RWPE1 (cell line): ENCODE data around the gene KDM4B.

Source experiments
- CTCF ChIA-PET: fragments of 350-600 bp; sonication (Branson Sonifier 250); formaldehyde crosslinking; extraction: SDS; loops from one replicate; lab custom pipeline; 2021; lab: Yijun Ruan, JAX
- POLR2A ChIA-PET: fragments of 400-600 bp; formaldehyde crosslinking; extraction: SDS; loops from one replicate; lab custom pipeline; 2020; ENCODE audit warnings: antibody characterized with exemption; ENCODE audit not compliant: low non-redundant PET; lab: Yijun Ruan, JAX
- DNase-seq: peaks from one replicate; pipeline ENCODE4 v3.0.0; 2012; ENCODE audit warnings: low spot score
- H3K27ac ChIP-seq: fragments of 450-650 bp; 2 replicates; pipeline ENCODE4 v1.5.1; 2017
- TF ChIP-seq, protein P1 (sequence below): fragments of 450-650 bp; conservative IDR thresholded peaks from 2 replicates; pipeline ENCODE4 v1.5.1; 2017; ENCODE audit warnings: low read depth, mild to moderate bottlenecking

Gene KDM4B

DNA sequence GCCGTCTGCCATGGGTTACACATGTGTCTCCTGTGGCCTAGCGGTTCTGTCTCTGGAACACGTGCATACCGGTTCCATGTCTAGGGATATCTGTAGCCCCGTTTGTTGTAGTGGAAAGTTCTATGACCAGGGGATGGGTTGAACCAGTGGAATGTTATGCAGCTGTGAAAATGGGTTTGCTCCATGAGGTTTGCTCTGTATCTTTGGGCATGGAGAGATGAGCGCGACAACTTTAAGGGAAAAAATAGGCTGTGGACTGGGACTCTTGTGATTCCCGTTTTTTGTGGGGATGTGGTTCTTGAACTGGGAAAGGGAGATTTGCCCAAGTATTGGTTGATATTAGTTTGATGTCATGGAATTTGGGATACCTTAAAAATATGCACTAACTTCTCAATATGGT lies 120.4 kb downstream of the KDM4B start:
- CTCF ChIA-PET, result interaction anchor here (1.2 kb wide), 1 partner anchor 41 kb away, joined by 4 read pairs; no protein-coding TSS in a partner anchor
- H3K27ac ChIP-seq, result no peak overlapping the region
- POLR2A ChIA-PET, result no interaction called here
- DNase-seq, result no peak
- TF ChIP-seq, protein P1, sequence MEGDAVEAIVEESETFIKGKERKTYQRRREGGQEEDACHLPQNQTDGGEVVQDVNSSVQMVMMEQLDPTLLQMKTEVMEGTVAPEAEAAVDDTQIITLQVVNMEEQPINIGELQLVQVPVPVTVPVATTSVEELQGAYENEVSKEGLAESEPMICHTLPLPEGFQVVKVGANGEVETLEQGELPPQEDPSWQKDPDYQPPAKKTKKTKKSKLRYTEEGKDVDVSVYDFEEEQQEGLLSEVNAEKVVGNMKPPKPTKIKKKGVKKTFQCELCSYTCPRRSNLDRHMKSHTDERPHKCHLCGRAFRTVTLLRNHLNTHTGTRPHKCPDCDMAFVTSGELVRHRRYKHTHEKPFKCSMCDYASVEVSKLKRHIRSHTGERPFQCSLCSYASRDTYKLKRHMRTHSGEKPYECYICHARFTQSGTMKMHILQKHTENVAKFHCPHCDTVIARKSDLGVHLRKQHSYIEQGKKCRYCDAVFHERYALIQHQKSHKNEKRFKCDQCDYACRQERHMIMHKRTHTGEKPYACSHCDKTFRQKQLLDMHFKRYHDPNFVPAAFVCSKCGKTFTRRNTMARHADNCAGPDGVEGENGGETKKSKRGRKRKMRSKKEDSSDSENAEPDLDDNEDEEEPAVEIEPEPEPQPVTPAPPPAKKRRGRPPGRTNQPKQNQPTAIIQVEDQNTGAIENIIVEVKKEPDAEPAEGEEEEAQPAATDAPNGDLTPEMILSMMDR, result no peak

DNA sequence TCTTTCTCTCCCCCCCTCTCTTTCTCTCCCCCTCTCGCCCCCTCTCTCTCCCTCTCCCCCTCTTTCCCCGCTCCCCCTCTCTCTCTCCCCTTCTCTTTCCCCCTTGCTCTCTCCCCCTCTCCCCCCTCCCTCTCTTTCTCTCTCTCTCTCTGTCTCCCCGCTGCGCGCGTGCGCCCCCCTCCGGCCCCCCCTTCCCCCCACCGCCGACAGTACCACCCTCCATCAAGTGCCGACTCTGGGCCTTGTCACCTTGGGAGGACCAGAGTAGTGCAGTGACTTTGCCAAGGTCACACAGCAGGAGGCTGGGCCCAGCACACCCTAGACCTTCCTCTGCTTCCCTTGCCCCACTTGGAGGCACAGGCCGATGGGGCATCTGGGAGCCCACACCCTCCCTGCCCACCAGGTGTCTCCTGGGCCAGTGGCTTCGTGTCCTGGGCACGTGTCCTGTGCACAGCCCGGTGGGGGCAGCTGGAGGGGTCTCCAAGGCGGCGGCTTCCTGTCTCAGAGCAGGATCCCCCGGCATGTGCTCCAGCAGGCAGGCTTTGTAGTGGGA lies 121.6 kb downstream of the KDM4B start:
- CTCF ChIA-PET, result interaction anchor here (0.6 kb wide), 1 partner anchor 236 kb away, joined by 3 read pairs; no protein-coding TSS in a partner anchor
- TF ChIP-seq, protein P1, result no peak
- 0 out of 2 replicates have a peak overlapping the region, but pooled peaks have one; percentile 12 for H3K27ac ChIP-seq
- DNase-seq, result no peak
- POLR2A ChIA-PET, result no interaction called here

- POLR2A ChIA-PET, result no interaction called here
- TF ChIP-seq, protein P1, result no peak
- peak overlapping the region; percentile 12; the same call in 1 of the 2 replicates for H3K27ac ChIP-seq
- no peak for DNase-seq
- CTCF ChIA-PET, result interaction anchor here (0.6 kb wide), 1 partner anchor 235 kb away, joined by 3 read pairs; no protein-coding TSS in a partner anchor
Observed at GRCh38 chr19:5091018-5091683, 122.2 kb downstream of the KDM4B start.

DNA sequence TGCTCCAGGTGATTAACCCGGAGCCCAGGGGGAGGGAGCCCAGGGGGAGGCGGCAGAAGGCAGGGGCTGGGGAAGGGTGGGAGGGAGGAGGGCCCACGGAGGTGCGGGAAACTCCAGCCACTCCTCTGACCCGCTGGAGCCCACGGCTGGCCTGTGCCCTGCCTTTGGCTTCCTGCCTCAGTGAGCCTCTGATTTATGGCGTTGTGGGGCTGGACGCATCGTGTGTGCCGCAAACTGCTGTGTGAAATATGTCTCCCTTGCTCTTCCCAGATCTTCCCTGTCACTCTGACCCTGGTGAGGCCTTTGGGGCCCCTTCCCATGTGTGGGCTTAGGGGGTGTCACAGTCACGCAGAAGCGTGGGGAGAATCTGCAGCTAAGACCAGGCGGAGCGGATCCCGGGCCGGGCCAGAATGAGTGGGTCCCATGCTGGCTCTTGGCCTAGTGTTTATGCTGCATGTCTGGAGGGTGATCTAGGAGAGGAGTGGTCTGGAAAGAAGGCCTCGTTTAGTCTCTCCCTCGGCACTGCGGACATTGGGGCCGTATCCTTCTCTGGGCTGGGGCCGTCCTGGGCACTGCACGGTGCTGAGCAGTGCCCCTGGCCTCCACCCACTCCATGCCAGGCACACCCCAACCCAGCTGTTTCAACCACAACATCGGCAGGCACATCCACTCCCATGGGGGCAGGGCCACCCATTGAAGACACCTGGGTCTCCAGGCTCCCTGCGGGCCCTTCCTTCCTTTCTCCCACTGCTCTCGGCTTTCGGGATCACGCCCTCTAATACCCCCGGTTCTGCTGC lies 123.0 kb downstream of the KDM4B start:
- ChIA-PET POLR2A (no interaction called here), CTCF (no interaction called here)
- no peak for DNase-seq
- peak overlapping the region; percentile 12; the same call in 1 of the 2 replicates for H3K27ac ChIP-seq
- TF ChIP-seq, protein P1, result no peak

DNA sequence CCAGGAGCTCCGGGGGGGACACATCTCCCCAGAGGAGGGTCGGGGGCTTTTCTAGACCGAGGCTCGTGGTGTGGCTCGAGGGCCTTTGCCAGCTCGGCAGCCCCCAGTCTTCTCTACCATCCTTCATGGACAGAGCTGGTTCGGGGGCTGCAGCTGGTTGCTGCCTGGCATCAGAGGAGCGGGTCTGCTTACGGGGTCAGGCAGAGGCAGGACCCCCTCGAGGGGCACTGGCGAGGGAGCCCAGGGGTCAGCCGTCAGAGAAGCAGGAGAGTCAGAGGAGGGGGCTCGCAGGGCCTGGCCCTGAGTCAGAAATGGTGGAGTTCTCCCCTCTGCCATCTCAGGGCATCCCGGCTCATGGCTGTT lies 123.5 kb downstream of the KDM4B start:
- DNase-seq, result no peak
- TF ChIP-seq, protein P1, result no peak
- H3K27ac ChIP-seq, result no peak overlapping the region
- CTCF ChIA-PET, result no interaction called here
- POLR2A ChIA-PET, result no interaction called here

DNA sequence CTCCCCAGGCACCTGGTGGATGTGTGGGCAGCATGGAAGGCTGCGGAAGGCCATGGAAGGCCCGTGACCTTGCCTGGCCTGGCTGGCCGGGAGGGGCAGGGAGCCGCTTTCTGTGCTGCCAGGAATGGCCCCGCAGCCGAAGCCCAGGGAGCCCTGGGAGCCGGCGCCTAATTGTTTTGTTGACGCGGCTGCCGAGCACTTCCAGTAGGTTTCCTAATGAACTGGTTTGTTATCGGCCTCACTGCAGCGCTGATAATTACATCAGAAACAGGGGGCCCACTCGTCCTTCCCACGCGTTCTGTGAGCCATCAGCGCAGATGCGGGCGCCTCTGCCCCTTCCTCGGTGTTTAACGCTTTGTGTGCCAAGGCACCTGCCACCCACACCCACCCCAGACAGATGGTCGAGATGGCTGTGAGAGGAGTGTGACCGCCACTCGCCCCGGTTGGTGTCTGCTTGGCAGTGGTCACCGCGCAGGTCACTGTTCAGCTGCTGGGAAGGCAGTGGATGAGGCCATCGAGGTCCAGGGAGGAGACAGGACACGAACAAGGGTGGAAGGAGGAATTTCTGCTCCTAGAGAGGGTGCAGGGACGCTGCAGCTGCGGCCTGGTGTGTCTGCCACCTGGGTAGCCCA lies 124.5 kb downstream of the KDM4B start:
- TF ChIP-seq, protein P1, result no peak
- H3K27ac ChIP-seq, result no peak overlapping the region
- ChIA-PET CTCF (no interaction called here), POLR2A (no interaction called here)
- DNase-seq, result no peak
